Measurements from ENCODE around the gene NR6A1.

- TF ChIP-seq CTCF (IDR thresholded peaks at IDR 0.05): no peak
- no peak for TF ChIP-seq ZFX (IDR thresholded peaks at IDR 0.05; ENCODE audit: borderline replicate concordance)
Observed at GRCh38 chr9:124671861-124672260, 99.2 kb downstream of the NR6A1 start.

Data from 22Rv1 (cell line).